Measurements from ENCODE around the gene C8G.

GRCh38 chr9:136978073-136978864 lies 33.2 kb downstream of the C8G start:
- TF ChIP-seq CTCF (IDR thresholded peaks at IDR 0.05 in 2 of 3, conservative IDR thresholded peaks at IDR 0.05 in 1 of 3; ENCODE audit: borderline replicate concordance in 1 of 3, insufficient read depth in 1 of 3, low read depth in 2 of 3, low read length in 2 of 3), result no peak
- TF ChIP-seq ATF3 (IDR thresholded peaks at IDR 0.05), result no peak
- TF ChIP-seq RAD21 (IDR thresholded peaks at IDR 0.05; ENCODE audit: low read depth), result no peak
- TF ChIP-seq POLR2A (IDR thresholded peaks at IDR 0.05; ENCODE audit: borderline replicate concordance, extremely low read depth, insufficient read depth, insufficient read length), result no peak
- TF ChIP-seq, protein P1, sequence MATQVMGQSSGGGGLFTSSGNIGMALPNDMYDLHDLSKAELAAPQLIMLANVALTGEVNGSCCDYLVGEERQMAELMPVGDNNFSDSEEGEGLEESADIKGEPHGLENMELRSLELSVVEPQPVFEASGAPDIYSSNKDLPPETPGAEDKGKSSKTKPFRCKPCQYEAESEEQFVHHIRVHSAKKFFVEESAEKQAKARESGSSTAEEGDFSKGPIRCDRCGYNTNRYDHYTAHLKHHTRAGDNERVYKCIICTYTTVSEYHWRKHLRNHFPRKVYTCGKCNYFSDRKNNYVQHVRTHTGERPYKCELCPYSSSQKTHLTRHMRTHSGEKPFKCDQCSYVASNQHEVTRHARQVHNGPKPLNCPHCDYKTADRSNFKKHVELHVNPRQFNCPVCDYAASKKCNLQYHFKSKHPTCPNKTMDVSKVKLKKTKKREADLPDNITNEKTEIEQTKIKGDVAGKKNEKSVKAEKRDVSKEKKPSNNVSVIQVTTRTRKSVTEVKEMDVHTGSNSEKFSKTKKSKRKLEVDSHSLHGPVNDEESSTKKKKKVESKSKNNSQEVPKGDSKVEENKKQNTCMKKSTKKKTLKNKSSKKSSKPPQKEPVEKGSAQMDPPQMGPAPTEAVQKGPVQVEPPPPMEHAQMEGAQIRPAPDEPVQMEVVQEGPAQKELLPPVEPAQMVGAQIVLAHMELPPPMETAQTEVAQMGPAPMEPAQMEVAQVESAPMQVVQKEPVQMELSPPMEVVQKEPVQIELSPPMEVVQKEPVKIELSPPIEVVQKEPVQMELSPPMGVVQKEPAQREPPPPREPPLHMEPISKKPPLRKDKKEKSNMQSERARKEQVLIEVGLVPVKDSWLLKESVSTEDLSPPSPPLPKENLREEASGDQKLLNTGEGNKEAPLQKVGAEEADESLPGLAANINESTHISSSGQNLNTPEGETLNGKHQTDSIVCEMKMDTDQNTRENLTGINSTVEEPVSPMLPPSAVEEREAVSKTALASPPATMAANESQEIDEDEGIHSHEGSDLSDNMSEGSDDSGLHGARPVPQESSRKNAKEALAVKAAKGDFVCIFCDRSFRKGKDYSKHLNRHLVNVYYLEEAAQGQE (IDR thresholded peaks at IDR 0.05; ENCODE audit: low read depth), result no peak
